Measurements from ENCODE around the gene MTMR3.
"Not testable (repeated sequence)": the region's sequence is repeated elsewhere in the genome, so short reads cannot be mapped to it uniquely, and the experiment has no call there.

The MTMR3 gene

GRCh38 chr22:29972121-29972520 lies 89.1 kb downstream of the MTMR3 start:
- DNase-seq: no peak

- DNase-seq: no peak
Observed at GRCh38 chr22:29973269-29973668, 90.3 kb downstream of the MTMR3 start.

DNA sequence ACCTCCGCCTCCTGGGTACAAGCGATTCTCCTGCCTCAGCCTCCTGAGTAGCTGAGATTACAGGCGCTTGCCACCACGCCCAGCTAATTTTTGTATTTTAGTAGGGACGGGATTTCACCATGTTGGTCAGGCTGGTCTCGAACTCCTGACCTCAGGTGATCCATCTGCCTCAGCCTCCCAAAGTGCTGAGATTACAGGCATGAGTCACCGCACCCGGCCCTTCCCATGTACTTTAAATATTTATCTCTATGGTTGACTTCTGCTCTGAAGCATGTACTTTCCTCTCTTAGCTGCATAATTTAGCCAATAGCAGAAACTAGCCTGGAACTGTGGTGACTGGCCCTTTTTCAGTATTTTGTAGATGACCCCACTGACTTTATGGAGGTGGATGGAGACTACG lies 90.7 kb downstream of the MTMR3 start:
- DNase-seq: not testable (repeated sequence)

DNA sequence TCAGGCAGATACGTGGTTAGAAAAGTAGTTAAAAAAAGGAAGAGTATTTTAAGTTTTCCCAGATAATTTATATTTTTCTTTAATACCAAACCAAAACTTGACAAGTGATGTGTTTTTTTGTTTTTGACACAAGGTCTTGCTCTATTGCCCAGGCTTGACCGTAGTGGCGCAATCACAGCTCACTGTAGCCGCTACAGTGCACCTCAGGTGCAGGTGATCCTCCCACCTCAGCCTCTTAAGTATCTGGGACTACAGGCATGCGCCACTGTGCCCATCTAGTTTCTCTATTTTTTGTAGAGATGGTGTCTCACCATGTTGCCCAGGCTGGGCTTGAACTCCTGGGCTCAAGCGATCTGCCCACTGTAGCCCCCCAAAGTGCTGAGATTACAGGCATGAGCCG lies 92.5 kb downstream of the MTMR3 start:
- DNase-seq: no peak

GRCh38 chr22:29977107-29977506 lies 94.1 kb downstream of the MTMR3 start:
- no peak for DNase-seq

GRCh38 chr22:29979777-29980321 lies 96.9 kb downstream of the MTMR3 start:
- DNase-seq: no peak

DNA sequence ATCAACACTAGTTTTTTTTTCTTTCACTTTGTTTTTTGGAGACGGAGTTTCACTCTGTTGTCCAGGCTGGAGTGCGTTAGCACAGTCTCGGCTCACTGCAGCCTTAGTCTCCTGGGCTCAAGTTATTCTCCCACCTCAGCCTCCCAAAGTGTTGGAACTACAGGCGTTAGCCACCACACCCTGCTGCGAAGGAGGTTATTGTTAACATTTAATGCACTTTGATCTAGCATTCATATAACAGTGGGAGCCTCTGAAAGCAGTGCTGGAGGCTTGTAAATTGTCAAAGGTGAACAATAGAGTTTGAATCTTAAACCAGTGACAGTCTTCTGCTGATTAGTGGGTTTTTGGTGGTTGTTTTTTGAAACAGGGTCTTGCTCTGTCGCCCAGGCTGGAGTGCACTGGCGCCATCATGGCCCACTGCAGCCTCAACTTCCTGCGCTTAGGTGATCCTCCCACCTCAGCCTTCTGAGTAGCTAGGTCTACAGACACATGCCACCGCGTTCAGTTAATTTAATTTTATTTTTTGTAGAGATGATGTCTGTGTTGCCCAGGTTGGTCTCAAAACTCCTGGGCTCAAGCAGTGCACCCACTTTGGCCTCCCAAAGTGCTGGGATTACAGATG lies 100.4 kb downstream of the MTMR3 start:
- DNase-seq: no peak

DNA sequence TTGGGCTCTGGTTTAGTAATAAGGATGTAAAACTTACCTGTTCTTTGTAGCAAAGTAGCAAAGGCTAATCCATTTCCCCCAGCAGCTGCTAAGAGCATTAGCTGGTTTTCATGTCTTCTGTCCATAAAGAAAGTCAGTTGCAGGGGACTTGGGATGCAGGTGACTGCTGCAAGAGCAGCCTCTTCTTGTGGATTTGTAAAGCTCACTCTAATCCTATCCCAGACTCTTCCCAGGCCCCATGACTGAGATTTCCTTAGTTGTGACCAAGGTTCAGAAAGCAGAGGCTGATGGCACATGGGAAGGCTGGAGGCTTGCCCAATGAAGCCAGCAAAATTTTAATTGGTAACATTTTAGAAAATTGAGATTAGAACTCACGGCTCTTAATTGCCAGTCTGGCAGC lies 102.9 kb downstream of the MTMR3 start:
- DNase-seq: no peak

- DNase-seq: no peak
Observed at GRCh38 chr22:29987137-29987536, 104.2 kb downstream of the MTMR3 start.

DNA sequence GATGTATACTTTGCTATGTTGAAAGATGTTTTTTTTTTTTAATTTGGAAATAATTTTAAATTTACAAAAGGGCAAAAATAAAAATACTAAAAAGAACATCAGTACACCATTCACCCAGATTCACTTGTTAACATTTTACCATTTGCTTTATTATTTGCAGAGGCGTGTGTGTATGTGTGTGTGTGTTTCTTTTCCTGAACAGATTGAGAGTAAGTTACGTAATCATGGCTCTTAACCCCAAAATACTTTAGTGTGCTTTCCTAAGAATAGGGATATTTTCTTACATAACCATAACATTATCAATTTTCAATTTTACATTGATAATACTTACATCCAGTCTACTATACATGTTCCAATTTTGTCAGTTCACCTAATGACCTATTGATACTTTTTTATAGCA lies 105.7 kb downstream of the MTMR3 start:
- DNase-seq: no peak

DNA sequence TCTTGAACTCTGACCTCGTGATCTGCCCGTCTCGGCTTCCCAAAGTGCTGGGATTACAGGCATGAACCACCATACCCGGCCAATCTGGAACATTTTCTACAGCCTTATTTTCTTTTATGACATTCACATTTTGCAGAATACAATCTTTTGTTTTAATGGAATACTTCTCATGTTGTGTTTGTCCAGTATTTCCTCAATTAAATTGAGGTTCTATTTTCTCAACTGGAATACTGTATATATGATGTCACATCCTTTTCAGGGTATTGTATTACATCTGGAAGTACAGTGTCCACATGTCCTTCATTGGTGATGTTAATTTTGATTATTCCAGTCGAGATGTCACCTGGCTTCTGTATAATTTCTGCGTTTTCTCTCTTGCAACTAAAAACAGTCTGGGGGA lies 106.5 kb downstream of the MTMR3 start:
- no peak for DNase-seq

GRCh38 chr22:29992341-29993275 lies 109.6 kb downstream of the MTMR3 start:
- DNase-seq: no peak

- DNase-seq: no peak
Observed at GRCh38 chr22:29994027-29994715, 111.2 kb downstream of the MTMR3 start.

DNA sequence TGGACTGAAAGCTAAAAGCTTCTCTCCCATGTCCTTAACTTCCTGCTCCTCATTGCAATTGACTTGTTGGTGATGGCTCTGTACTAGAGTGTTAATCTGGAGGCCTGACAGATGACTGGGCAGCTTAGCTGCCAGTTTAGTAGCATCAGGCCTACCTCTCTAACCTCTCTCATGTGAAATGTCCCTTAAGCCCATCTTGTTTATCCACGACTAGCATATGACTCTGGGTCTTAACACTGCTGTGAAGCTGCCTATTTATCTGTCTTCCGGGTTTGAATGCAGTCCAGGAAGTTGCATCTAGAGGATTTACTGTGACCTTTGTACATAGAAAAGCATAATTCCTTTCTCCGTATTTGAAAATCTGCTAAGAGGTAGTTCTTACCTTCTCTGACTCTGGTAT lies 112.0 kb downstream of the MTMR3 start:
- no peak for DNase-seq

- no peak for DNase-seq
Observed at GRCh38 chr22:29997107-29997506, 114.1 kb downstream of the MTMR3 start.

GRCh38 chr22:29997516-29997915 lies 114.5 kb downstream of the MTMR3 start:
- no peak for DNase-seq

- no peak for DNase-seq
Observed at GRCh38 chr22:29998627-29999384, 115.8 kb downstream of the MTMR3 start.

- no peak for DNase-seq
Observed at GRCh38 chr22:30000566-30000965, 117.6 kb downstream of the MTMR3 start.

DNA sequence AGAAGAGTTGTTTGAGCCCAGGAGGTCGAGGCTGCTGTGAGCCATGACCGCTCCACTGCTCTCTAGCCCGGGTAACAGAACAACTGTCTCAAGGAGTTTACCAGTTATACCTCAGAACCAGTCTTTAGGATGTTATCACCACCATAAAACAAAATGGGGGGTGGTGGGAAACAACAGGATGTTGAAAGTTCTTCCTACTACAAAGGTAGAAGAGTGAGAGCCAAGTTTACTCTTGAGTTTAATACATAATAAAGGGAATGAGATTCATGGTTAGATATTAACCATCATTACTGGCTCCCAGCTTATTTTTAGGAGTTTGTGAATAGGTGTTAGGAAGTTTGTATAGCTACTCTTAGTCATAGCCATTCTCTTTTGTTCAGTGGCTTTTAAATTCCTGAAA lies 118.5 kb downstream of the MTMR3 start:
- no peak for DNase-seq

- DNase-seq: no peak
Observed at GRCh38 chr22:30002861-30003486, 120.0 kb downstream of the MTMR3 start.

DNA sequence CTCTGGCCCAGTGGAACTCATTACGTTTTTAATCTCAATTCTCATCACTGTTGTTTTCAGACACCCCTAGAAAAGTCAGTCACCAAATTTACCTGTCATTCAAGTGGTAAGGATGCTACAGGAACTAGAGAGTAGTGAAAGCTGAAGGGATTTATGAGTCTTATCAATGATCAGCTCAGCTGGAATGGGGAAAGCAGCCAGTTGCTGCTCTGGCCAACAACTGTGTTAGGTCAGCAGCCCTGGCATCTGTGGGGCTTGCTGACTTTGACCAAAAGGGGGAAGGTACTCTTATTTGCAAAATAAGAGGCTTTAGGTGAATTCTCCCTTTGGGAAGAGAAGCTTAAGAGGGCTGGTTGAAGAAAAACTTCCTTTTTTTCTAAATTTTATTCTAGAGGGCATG lies 121.1 kb downstream of the MTMR3 start:
- no peak for DNase-seq

DNA sequence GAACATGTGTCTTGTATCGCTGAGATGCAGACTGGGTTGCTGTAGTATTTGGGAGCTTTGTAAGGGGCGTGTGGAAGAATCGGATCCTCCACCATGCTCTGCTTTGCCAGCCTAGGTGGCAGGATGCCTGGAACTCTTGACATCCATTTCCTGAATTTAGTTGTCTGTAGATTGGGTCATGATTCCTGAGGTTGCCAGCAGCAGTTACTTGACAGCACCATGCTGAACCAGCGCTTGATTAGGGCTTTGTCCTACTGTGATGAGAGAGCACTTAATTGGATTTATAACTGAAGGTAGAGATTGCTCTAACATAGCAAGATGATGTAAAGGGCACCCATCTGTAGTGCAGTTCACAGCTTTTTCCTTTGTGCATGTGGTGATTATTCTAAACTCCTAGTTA lies 121.7 kb downstream of the MTMR3 start:
- no peak for DNase-seq

Data from NCI-H2227 treated with DMSO at 0.1 percent for 48 hours (cell line).